Prostate gland (tissue), 2 donors: ENCODE data around the gene PRKX. TPM values are rescaled to one million over a fixed set of nuclear protein-coding genes. Genes with fewer than 3 reads are reported as not detected.

Experiments used
- DNase-seq: peaks from one replicate; pipeline ENCODE4 v3.0.0-alpha.2; 2019; ENCODE audit warnings: low spot score
- H3K27ac ChIP-seq, 2 donors: fragments of 200-600 bp; sonication (generic); 2 replicates each; pipeline ENCODE4 v1.5.1; 2017 to 2019
- H3K27me3 ChIP-seq: fragments of 200-600 bp; sonication (generic); replicated peaks from 2 replicates; pipeline ENCODE4 v1.5.1; 2019; ENCODE audit not compliant: insufficient read depth
- H3K36me3 ChIP-seq, 2 donors: fragments of 200-600 bp; sonication (generic); 1 replicate in 1 of 2; 2 replicates in 1 of 2; pipeline versions ENCODE4 v1.5.1 to v1.8.1; 2017 to 2019
- H3K4me1 ChIP-seq: fragments of 200-600 bp; sonication (generic); replicated peaks from 2 replicates; pipeline ENCODE4 v1.5.1; 2019
- H3K4me3 ChIP-seq, 2 donors: fragments of 200-600 bp; sonication (generic); 2 replicates each; pipeline ENCODE4 v1.5.1; 2017 to 2019
- H3K9me3 ChIP-seq: fragments of 200-600 bp; sonication (generic); 2 replicates; pipeline ENCODE4 v1.5.1; 2017
- CTCF ChIP-seq, 4 experiments: fragments of 200-600 bp in 2 of 4; fragments of 450-650 bp in 2 of 4; sonication (generic) in 2 of 4; IDR thresholded peaks; 1 replicate in 3 of 4; 2 replicates in 1 of 4; pipeline ENCODE4 v1.5.1; 2016 to 2019; ENCODE audit warnings: antibody characterized with exemption in 4 of 4, mild to moderate bottlenecking in 2 of 4, moderate library complexity in 2 of 4
- POLR2A ChIP-seq: fragments of 450-650 bp; IDR thresholded peaks from one replicate; pipeline ENCODE4 v1.6.1; 2016; ENCODE audit warnings: antibody characterized with exemption, mild to moderate bottlenecking
- POLR2AphosphoS5 ChIP-seq: sonication (generic); formaldehyde crosslinking; IDR thresholded peaks from one replicate; pipeline ENCODE4 v1.6.1; 2017; ENCODE audit warnings: antibody characterized with exemption
- WGBS: methylation state at CpG from one replicate; pipeline ENCODE4 v1.1.5; 2018; 5-methylcytosine and 5-hydroxymethylcytosine counted together
- intact Hi-C: fragments of 100-400 bp; cut with DNase I; formaldehyde crosslinking; loops from one replicate; pipeline ENCODE4 v1.14.2; 2022
- total RNA-seq, 2 donors: library from RNA; depleted of rRNA; stranded (reverse); fragments of >200 nt; gene quantifications; one replicate each; pipeline ENCODE4 v1.1.0, GENCODE V29; 2016

The PRKX gene
- total RNA-seq: 10 to 100 TPM; 17.7 to 30.5 TPM

GRCh38 chrX:3713225-3713936, at the start of gene PRKX:
Gene PRKX, minus strand, starts transcription at chrX:3713649. Its CDS starts 396 bp downstream, at chrX:3713253.
- DNase-seq: peak; percentile 31
- no peaks in the 10 kb centered on the region for H3K4me1 ChIP-seq
- H3K9me3 ChIP-seq: no peaks in the 10 kb centered on the region
- no peaks in the 10 kb centered on the region for H3K36me3 ChIP-seq
- H3K27ac ChIP-seq: peak within 1 kb of the TSS; percentile 43 to 60
- no peaks in the 10 kb centered on the region for H3K27me3 ChIP-seq
- intact Hi-C loops: no loop called here
- WGBS: 0% methylated on average over 23 of the region's 97 CpGs
- peak within 1 kb of the TSS; percentile 50 to 53 for H3K4me3 ChIP-seq
- TF ChIP-seq CTCF (IDR thresholded peaks at IDR 0.05): no peak
- TF ChIP-seq POLR2A: peak; percentile 19
- TF ChIP-seq POLR2AphosphoS5: no peak

- 26% methylated on average over 2 of the region's 2 CpGs for WGBS
- no peak overlapping the region for H3K27ac ChIP-seq
- no peak for DNase-seq
- no peaks in the 10 kb centered on the region for H3K36me3 ChIP-seq
- no peak overlapping the region for H3K4me3 ChIP-seq
- TF ChIP-seq POLR2A: no peak
- no peak for TF ChIP-seq CTCF (IDR thresholded peaks at IDR 0.05)
- TF ChIP-seq POLR2AphosphoS5: no peak
- H3K27me3 ChIP-seq: no peaks in the 10 kb centered on the region
- H3K4me1 ChIP-seq: no peaks in the 10 kb centered on the region
- H3K9me3 ChIP-seq: no peaks in the 10 kb centered on the region
- intact Hi-C loops: no loop called here
Measured at GRCh38 chrX:3763111-3763510, 49.7 kb upstream of the PRKX start.

- Histone ChIP-seq H3K27me3 (no peaks in the 10 kb centered on the region), H3K4me3 (no peak overlapping the region), H3K36me3 (no peaks in the 10 kb centered on the region), H3K9me3 (no peaks in the 10 kb centered on the region), H3K4me1 (no peaks in the 10 kb centered on the region), H3K27ac (no peak overlapping the region)
- intact Hi-C loops: no loop called here
- WGBS: 33% methylated on average over 5 of the region's 5 CpGs
- TF ChIP-seq POLR2AphosphoS5: peak; percentile 8
- no peak for TF ChIP-seq POLR2A
- no peak for TF ChIP-seq CTCF (IDR thresholded peaks at IDR 0.05)
- peak; percentile 9 for DNase-seq
Measured at GRCh38 chrX:3757510-3758025, 44.1 kb upstream of the PRKX start.

GRCh38 chrX:3748052-3748559, 34.7 kb upstream of the PRKX start:
- intact Hi-C loops: no loop called here
- no peaks in the 10 kb centered on the region for H3K27me3 ChIP-seq
- DNase-seq: no peak
- H3K27ac ChIP-seq: no peak overlapping the region
- H3K4me3 ChIP-seq: no peak overlapping the region
- TF ChIP-seq CTCF (IDR thresholded peaks at IDR 0.05) (no peak), POLR2AphosphoS5 (no peak), POLR2A (no peak)
- no peaks in the 10 kb centered on the region for H3K36me3 ChIP-seq
- no peaks in the 10 kb centered on the region for H3K9me3 ChIP-seq
- 80% methylated on average over 2 of the region's 3 CpGs for WGBS
- H3K4me1 ChIP-seq: no peaks in the 10 kb centered on the region
